Activated CD4-positive, alpha-beta T cell treated with anti-CD3 and anti-CD28 coated beads, Interleukin-2, amount 50 U/mL, for 16 hours (primary cell): ENCODE results near the gene SH3YL1.

Experiments
- DNase-seq: peaks from one replicate; pipeline ENCODE4 v3.0.0-alpha.2; 2020

SH3YL1 gene

DNA sequence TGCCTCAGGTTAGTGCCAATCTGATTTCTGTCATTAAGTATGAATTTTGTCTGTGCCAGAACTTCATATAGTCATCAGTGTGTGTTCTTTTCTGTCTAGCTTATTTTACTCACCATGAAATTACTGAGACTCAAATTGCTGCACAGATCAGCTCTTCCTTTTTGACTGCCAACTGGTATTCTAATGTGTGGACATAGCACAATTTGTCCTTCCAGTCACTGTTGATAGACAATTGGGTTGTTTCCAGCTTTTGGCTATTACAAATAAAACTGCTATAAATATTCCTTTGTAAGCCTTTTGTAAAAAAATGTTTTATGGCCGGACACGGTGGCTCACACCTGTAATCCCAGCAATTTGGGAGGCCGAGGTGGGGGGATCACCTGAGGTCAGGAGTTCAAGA is 7.7 kb downstream of the SH3YL1 start:
- no peak for DNase-seq

DNA sequence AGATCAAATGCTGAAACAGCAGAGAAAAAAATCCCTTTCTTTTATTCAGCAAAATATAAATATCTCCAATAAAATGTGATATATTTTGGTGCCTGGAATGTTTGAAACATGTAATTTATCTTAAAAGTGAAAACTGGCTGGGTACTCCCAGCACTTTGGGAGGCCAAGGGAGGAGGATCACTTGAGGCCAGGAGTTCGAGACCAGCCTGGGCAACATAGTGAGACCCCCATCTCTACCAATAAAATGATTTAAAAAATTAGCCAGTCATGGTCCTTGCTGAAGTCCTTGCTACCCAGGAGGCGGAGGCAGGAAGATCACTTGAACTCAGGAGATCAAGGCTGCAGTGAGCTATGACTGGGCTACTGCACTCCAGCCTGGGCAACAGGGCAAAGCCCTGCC is 8.6 kb downstream of the SH3YL1 start:
- no peak for DNase-seq

- DNase-seq, result no peak
Observed at GRCh38 chr2:254241-254640, 9.6 kb downstream of the SH3YL1 start.

- DNase-seq, result no peak
Observed at GRCh38 chr2:253202-253638, 10.6 kb downstream of the SH3YL1 start.

DNA sequence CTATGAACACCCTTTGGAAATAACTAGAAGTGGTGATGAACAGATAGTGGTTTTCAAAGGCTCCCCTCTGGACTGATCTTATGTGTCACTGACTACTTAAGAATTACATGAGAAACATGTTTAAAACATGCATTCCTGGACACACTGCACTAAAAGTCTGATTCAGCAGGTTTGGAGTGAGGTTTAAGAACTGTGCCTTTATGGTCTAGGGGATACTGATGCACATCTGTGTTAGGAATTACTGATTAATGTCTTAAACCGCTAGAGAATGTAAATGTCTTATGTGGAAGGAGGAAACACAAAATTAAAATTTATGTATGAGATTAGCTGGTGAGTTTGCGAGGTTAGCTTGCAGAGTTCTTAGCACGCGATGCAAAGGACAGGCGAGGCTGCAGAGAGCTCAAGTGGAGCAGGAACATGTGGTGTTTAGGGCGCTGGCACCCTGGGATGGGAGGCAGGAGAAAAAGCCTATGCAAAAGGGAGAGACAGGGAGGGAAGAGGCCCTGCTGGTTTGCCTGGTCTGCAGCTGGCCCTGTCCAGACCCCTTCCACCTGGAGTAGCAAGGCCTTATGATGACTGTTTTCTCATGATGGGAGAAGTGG is 11.7 kb downstream of the SH3YL1 start:
- no peak for DNase-seq

DNA sequence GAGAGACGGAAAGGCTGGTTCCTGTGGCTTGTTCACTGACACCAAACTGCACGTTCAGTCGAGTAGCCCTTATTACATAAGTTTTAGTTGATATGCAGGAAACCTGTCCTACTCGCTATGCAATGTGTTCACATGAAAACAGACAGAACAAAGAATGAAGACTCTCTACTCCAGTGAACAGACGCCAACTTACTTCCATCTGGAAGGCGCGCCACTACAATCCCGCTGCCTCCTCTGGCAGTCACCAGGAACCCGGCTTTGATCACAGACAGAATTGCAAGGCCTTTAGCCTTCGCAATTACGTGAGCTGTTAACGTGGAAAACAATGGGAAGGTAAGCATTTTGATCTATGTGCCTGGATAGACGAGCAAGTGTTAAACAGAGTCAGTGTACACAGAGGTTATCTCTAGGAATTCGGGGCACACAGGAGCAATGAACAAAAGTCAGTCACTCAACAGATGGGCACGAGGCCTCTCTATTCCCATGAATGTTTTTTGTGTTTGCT is 14.2 kb downstream of the SH3YL1 start:
- no peak for DNase-seq

DNA sequence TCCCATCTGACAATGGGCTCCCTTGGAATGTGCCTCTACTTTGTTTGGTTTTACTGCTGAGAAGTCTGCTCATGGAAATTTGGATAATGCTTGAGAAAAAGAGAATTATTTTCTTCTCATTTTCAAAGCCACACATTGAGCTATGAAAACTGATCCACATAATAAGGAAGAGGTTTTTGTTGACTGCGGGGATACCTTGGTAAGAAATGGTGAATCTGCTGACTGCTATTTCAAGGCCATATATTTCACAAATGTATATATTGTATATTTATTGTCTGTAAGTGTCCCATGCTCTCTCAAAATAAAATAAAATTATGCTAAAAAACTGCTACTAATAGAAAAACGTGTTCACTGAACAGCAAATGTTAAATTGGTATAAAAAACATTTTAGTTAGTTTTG is 15.1 kb downstream of the SH3YL1 start:
- DNase-seq, result no peak

GRCh38 chr2:246489-247144 is 17.2 kb downstream of the SH3YL1 start:
- peak; percentile 55 for DNase-seq

DNA sequence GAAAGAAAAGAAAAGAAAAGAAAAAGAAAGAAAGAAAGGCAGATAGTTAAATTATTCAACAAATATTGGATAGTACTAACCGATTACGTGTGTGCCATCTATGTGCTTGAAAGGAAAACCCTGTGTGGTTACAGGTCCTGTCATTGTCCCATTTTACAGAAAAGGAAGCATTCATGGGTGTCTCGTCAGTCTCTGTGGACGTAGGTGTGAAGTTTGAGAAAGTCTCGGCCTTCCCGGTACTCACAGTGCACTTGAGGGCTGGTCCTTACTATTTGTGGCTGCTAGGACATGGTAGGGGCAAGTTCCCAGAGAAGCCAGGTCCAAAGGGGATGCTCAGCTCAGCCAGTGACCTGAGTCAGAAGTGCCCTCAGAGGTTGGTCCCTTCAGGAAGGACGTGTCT is 19.3 kb downstream of the SH3YL1 start:
- DNase-seq, result no peak

DNA sequence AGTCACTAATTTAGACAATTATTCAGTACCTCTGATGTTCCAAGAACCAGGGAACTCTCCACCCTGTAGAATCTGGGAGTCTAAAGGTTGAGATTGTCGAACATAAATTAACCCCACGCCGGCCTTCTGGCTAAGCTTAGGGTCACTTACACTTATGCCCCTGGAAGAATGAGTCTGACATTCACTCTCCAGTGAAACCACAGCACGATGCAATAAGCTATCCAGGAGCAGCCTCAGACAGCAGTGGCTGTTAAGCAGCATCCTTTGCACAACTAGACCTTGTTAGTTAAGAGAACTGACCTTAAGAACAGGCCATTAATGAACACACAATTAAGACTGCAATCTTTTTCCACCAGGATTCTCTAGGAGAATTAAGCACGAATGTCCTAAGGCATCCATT is 25.0 kb downstream of the SH3YL1 start:
- DNase-seq, result no peak

DNA sequence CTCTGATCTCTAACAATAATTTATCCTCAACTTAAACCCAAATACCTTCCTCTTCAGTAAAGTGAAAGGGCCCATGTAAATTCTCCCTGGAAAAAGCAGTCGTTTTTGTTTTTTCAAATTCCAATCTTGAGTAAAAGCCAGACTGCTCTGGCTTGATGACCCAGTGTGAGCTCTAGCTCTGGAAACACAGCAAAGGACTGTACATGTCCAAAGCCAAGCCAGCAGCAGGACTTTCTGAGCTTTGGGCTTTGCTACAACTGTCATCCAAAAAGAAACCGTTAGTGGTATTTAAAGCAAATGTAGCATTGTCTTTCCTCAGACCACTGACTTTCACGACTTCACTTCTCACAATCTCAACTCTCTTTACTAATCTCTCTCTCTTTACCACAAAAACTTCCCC is 25.4 kb downstream of the SH3YL1 start:
- DNase-seq, result no peak

DNA sequence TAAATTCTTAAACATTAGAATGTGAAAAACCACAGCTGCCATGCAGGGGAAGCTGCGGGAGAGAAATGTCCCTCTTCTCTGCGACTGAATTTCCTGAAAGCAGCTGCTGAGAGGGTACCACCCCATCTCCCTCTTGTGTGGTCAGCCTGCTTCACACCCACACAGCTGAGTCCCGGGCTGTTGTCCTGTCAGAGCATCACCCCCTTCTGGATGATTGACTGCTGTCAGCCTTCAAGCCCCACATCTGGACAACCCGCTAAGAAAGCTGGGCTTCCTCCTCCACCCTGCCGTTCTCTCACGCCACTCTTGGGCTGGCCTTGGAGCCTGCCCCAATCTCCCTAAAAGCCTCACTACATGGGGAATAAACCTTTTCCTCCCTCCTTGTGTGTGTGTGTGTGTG is 26.0 kb downstream of the SH3YL1 start:
- DNase-seq, result no peak

GRCh38 chr2:236993-237539 is 26.8 kb downstream of the SH3YL1 start:
- DNase-seq, result no peak

DNA sequence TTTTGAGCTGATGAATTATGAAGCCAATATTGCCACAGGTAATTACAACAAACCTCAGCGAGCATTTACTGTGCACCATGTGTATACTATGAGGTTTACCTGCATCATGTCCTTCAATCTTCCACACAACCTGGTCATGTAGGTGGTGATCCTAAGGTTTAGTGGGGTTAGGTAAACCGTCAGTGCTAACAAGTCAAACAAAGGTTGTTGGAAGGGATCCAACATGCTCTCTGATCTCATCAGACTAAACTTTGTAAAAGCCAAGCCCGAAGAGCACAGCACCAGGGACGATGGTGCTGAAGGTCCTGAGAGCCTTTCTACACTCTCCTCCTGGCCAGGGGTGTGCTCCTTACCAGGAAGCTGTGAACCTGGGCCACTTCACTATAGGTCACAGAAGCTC is 29.4 kb downstream of the SH3YL1 start:
- DNase-seq, result no peak

DNA sequence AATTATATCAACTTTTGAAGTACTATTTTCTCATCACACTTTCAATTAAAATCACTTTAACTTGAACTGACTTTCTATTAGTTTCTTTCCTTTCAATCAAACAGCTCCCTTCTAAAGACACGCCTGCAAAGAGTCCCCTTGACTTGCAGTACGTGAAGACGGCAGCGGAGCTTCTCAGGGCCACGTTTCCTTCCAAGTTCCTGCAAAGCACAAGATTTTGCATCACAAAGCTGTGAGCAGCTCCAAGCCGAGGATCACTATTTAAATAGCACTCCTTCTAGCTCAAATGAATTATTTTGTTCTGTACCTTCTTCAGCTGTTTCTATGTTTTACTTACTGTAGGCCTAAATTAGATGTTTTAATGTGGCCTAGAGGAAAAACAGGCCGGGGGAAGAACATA is 30.8 kb downstream of the SH3YL1 start:
- no peak for DNase-seq

DNA sequence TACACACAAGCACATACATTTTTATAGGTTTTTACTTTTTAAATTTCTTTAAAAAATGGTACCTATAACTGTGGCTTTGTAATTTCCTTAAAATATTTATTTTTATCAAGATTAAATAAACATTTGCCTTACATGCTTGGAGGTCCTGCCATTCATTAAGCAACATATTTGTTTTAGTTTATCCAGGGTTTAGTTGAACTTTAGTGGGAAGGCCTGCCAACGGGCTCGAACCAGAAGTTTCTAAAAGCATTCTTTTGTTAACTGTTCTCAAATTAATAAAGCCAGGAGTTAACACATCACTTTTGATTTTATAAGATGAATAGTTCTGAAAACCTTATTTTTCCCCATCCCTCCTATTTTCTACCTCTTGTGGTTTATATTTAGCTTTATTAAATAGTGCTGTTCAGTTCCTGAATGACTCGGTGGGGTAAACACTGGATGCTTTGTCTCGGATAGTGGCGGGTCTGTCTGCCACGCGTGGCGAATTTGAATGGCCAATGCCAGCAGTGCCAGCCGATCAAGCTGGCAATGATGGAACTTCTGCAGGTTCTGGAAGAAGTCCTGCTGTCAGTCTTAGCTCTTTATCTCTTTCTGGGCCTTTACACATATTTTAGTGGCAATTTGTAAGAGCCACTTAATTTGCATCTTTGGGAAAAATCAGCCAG is 32.2 kb downstream of the SH3YL1 start:
- no peak for DNase-seq

- no peak for DNase-seq
Observed at GRCh38 chr2:228518-229278, 35.1 kb downstream of the SH3YL1 start.

DNA sequence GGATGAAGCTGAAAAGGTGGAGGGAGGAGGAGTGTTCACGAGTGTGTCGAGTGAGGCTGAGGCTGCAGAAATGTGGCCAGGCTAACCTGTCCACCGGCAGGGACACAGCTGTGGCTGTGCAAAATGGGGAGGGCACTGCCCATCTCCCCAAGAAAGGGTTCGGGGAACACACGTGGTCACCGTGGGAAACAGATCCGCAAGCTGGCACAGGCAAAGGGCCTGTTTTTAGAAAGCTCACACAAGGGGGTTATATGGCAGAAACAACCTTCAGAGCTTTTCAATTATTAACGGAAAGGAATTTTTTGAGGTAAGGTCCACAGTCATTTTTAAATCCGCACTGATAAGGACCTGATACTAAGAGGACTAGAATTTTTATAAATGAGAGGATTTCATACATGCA is 35.7 kb downstream of the SH3YL1 start:
- DNase-seq, result no peak

DNA sequence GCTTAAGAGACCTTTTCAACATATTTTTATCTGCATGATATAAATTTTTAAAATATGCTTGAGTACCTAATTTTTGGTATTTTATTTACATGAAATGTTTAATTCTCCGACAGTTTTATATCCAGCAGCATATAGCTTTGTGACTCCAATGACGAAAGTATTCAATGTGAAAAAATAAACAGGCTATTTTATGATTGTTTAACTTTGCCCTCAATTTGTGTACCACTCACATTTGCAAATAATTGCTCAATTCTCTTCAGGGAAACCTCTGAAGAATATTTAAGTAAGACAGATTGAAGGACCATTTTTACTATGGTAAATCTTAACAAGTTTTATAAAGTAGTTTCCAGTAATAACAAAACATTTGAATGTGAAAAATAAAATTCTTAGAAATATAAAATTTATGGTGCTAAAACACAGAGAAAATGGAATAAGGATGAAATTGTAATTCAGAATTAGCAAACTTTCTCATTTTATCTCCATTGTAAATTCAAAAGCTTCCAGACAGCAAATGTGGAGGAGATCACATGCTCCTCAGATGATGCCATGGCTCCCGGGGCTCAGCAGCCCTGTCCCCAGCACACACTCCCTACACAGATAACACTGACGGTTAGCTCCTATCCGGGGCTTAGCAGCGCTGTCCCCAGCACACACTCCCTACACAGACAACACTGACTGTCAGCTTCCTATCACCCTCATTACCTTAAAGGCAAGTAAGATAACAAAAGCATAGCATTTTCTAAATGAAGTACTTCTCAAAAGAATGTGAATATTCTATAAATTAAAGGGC is 39.7 kb downstream of the SH3YL1 start:
- no peak for DNase-seq

- no peak for DNase-seq
Observed at GRCh38 chr2:223451-223850, 40.4 kb downstream of the SH3YL1 start.

GRCh38 chr2:216068-216467 is 47.8 kb downstream of the SH3YL1 start:
- DNase-seq, result no peak

DNA sequence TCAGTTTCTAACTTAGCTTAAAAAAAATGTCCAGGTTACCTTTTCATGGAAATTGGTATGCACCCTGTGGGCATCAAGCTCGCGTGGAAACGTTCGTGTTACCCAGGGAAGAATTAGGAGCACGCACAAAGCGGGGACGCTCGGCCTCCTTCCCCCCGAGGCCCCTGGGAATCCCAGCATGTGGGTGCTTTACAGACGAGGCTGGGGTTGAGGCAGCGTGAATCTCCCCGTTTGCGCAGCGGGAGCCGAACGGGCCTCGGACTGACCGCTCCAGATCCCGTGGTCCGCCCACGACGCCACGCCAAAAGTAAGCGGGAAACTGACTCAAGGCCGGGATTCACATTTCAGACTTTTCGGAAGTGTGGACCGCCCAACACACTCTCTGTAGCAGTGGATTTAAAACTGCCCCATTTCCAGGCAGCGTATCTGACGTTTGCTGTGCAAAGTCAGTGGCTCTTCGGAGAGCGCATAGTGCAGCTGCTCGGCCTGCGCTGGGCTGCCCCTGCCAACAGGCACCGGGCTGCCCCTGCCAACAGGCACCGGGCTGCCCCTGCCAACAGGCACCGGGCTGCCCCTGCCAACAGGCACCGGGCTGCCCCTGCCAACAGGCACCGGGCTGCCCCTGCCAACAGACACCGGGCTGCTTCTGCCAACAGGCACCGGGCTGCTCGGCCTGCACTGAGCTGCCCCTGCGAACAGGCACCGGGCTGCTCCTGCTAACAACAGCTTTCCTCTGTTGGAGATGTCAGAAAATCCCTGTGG is 49.7 kb downstream of the SH3YL1 start:
- no peak for DNase-seq
